ENCODE data around the gene SMG6. TPM values are rescaled to one million over a fixed set of nuclear protein-coding genes. Genes with fewer than 3 reads are reported as not detected.

The SMG6 gene
- total and polyA plus RNA-seq, 2 of the 13 experiments (the other 11 are each of a cell fraction or from before 2014, with no cell fraction given) = 4.6 to 14.6 TPM

DNA sequence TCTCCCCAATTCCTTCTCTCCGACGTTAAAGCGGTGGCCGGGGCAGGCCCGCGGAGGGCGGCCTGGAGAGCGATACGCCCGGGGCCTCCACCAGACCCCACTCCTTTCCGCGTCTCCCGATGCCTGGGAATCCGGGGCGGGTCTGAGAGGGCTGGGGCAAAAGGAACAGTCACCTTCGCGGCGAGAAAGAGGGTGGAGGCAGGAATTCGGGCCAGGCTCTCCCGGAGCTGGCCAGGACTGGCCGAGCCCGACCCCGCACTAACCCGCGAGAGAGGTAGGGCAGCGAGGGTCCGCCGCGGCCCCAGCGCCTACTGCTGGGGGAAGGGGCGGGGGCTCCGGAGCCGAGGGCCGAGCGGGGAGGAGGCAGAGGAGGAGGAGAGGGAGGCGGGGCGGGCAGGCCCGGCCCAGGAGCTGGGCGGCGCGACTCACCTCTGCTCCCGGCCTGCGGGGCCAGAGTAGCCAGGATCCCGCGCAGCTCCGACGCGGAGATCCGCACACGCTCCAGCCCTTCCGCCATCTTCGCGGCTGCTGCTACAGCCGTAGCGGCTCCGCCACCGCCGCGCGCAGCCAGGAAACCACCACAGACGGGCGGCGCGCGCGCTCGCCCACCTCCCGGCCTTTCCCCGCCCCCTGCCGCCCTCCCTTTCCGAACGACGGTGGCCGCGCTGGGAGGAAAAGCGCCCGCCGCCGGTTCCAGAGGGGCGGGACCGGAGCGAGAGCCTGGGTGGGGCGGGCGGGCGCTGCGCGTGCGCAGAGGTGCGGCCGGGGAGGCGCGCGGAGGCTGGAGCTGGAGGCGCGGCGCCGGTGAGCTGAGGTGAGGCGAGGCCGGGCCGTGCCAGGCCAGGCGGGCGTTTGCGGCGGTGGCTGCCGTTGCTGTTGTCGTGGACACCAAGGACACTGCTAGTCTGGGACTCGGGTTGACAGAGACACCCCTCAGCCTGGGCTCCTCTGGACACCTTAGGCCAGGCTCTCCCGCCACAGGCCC lies at the start of gene SMG6, which contains the start of gene SRR (continued):
- TF ChIP-seq ZSCAN30 (CRISPR knock-in tag; IDR thresholded peaks at IDR 0.05) (0 out of 2 replicates have a peak, but pooled peaks have one; percentile 54), GFI1 (CRISPR knock-in tag; IDR thresholded peaks at IDR 0.05; ENCODE audit: borderline replicate concordance) (peak; percentile 66; the same call in 1 of the 2 replicates), AHR (CRISPR knock-in tag; IDR thresholded peaks at IDR 0.05) (0 out of 2 replicates have a peak, but pooled peaks have one; percentile 80), RXRB (CRISPR knock-in tag; IDR thresholded peaks at IDR 0.05; ENCODE audit: borderline replicate concordance) (0 out of 2 replicates have a peak, but pooled peaks have one; percentile 21), SPEN (CRISPR knock-in tag; IDR thresholded peaks at IDR 0.05; ENCODE audit: low read depth) (peak; percentile 69; the same call in 1 of the 2 replicates), SAP130 (CRISPR knock-in tag; IDR thresholded peaks at IDR 0.05; ENCODE audit: low read depth) (peak; percentile 54), NFRKB (IDR thresholded peaks at IDR 0.05) (no peak), ZNF761 (CRISPR knock-in tag; conservative IDR thresholded peaks at IDR 0.05) (0 out of 2 replicates have a peak, but pooled peaks have one; percentile 27), ZFX (CRISPR knock-in tag; IDR thresholded peaks at IDR 0.05; ENCODE audit: low read depth) (peak; percentile 95), BCL6 (CRISPR knock-in tag; IDR thresholded peaks at IDR 0.05) (peak; percentile 28), RFXAP (CRISPR knock-in tag; IDR thresholded peaks at IDR 0.05; ENCODE audit: borderline replicate concordance) (peak; percentile 38; the same call in 1 of the 2 replicates), ARNT2 (CRISPR knock-in tag; IDR thresholded peaks at IDR 0.05; ENCODE audit: low read depth) (peak; percentile 89; the same call in 1 of the 2 replicates)
- TF ChIP-seq, protein P1, sequence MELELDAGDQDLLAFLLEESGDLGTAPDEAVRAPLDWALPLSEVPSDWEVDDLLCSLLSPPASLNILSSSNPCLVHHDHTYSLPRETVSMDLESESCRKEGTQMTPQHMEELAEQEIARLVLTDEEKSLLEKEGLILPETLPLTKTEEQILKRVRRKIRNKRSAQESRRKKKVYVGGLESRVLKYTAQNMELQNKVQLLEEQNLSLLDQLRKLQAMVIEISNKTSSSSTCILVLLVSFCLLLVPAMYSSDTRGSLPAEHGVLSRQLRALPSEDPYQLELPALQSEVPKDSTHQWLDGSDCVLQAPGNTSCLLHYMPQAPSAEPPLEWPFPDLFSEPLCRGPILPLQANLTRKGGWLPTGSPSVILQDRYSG (CRISPR knock-in tag; IDR thresholded peaks at IDR 0.05) = no peak; the same call in 1 of the 2 replicates
- TF ChIP-seq, protein P2, sequence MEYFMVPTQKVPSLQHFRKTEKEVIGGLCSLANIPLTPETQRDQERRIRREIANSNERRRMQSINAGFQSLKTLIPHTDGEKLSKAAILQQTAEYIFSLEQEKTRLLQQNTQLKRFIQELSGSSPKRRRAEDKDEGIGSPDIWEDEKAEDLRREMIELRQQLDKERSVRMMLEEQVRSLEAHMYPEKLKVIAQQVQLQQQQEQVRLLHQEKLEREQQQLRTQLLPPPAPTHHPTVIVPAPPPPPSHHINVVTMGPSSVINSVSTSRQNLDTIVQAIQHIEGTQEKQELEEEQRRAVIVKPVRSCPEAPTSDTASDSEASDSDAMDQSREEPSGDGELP (IDR thresholded peaks at IDR 0.05; ENCODE audit: borderline replicate concordance, low read depth) = peak; percentile 2; the same call in 1 of the 2 replicates
- TF ChIP-seq, protein P3, sequence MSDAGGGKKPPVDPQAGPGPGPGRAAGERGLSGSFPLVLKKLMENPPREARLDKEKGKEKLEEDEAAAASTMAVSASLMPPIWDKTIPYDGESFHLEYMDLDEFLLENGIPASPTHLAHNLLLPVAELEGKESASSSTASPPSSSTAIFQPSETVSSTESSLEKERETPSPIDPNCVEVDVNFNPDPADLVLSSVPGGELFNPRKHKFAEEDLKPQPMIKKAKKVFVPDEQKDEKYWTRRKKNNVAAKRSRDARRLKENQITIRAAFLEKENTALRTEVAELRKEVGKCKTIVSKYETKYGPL (CRISPR knock-in tag; IDR thresholded peaks at IDR 0.05) = no peak
- TF ChIP-seq, protein P4, sequence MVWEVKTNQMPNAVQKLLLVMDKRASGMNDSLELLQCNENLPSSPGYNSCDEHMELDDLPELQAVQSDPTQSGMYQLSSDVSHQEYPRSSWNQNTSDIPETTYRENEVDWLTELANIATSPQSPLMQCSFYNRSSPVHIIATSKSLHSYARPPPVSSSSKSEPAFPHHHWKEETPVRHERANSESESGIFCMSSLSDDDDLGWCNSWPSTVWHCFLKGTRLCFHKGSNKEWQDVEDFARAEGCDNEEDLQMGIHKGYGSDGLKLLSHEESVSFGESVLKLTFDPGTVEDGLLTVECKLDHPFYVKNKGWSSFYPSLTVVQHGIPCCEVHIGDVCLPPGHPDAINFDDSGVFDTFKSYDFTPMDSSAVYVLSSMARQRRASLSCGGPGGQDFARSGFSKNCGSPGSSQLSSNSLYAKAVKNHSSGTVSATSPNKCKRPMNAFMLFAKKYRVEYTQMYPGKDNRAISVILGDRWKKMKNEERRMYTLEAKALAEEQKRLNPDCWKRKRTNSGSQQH (CRISPR knock-in tag; IDR thresholded peaks at IDR 0.05; ENCODE audit: low read depth) = peak; percentile 80; the same call in 1 of the 2 replicates
- TF ChIP-seq, protein P5, sequence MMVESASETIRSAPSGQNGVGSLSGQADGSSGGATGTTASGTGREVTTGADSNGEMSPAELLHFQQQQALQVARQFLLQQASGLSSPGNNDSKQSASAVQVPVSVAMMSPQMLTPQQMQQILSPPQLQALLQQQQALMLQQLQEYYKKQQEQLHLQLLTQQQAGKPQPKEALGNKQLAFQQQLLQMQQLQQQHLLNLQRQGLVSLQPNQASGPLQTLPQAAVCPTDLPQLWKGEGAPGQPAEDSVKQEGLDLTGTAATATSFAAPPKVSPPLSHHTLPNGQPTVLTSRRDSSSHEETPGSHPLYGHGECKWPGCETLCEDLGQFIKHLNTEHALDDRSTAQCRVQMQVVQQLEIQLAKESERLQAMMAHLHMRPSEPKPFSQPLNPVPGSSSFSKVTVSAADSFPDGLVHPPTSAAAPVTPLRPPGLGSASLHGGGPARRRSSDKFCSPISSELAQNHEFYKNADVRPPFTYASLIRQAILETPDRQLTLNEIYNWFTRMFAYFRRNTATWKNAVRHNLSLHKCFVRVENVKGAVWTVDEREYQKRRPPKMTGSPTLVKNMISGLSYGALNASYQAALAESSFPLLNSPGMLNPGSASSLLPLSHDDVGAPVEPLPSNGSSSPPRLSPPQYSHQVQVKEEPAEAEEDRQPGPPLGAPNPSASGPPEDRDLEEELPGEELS (CRISPR knock-in tag; IDR thresholded peaks at IDR 0.05) = 0 out of 2 replicates have a peak, but pooled peaks have one; percentile 12

All from HepG2 (cell line).